ENCODE measurements around the gene CREB5. TPM values are rescaled to one million over a fixed set of nuclear protein-coding genes. Genes with fewer than 3 reads are reported as not detected.

The CREB5 gene
- total and polyA plus RNA-seq, 2 of the 13 experiments (the other 11 are each of a cell fraction or from before 2014, with no cell fraction given) = 0.38 to 0.71 TPM

GRCh38 chr7:28483908-28484605, 71.7 kb downstream of the CREB5 start:
- Histone ChIP-seq H3K36me3 (replicated peaks in 1 of 2; ENCODE audit: control insufficient read depth in 1 of 2, insufficient read depth in 2 of 2, low read length in 2 of 2) (no peaks in the 10 kb centered on the region), H3K9ac (ENCODE audit: insufficient read depth, low read depth, low read length) (no peak overlapping the region), H3K9me3 (ENCODE audit: low read length) (no peaks in the 10 kb centered on the region), H3K79me2 (ENCODE audit: insufficient read depth, low read length) (no peaks in the 10 kb centered on the region), H3K4me2 (ENCODE audit: low read depth, low read length) (no peak overlapping the region), H2AFZ (ENCODE audit: low read length) (no peak overlapping the region), H4K20me1 (ENCODE audit: insufficient read depth, low read length) (no peaks in the 10 kb centered on the region), H3K27ac (ENCODE audit: extremely low read length, insufficient read depth, low read length) (no peak overlapping the region), H3K4me3 (replicated peaks in 1 of 3; ENCODE audit: insufficient read depth in 1 of 3, low read depth in 2 of 3, low read length in 3 of 3) (no peak overlapping the region), H3K27me3 (ENCODE audit: control insufficient read depth in 1 of 2, insufficient read depth in 2 of 2, low read length in 2 of 2) (peaks cover 0 to 1% of the 10 kb centered on the region in 2 experiments; a peak in 1 of 5 replicates), H3K4me1 (ENCODE audit: insufficient read depth, low read length) (no peaks in the 10 kb centered on the region)
- WGBS (ENCODE audit: low lambda C conversion rate) = 0% methylated on average over 2 of the region's 2 CpGs
- no TSS peak for BruUV-seq (replicated peaks)
- FAIRE-seq (no peak), DNase-seq (ENCODE audit: low spot score) (no peak), ATAC-seq (no peak)
- CTCF ChIA-PET (ENCODE audit: low intra/inter-chr PET ratio, low total read pairs) = no interaction called here
- in situ Hi-C loops (cut with HindIII; ENCODE audit: extremely low pct_ligation_motif_present, low pct_unique_long_range_greater_than_20kb) (no loop called here), intact Hi-C loops (cut with micrococcal nuclease; ENCODE audit: unreplicated experiment) (no loop called here)
- POLR2A ChIA-PET = no interaction called here
- TF ChIP-seq SSRP1 (CRISPR knock-in tag; IDR thresholded peaks at IDR 0.05) = no peak
- no peak for TF ChIP-seq ZNF383 (CRISPR knock-in tag; IDR thresholded peaks at IDR 0.05; ENCODE audit: borderline replicate concordance)
- TF ChIP-seq EHMT2 (IDR thresholded peaks at IDR 0.05; ENCODE audit: borderline replicate concordance, low read depth, low read length) = no peak
- TF ChIP-seq ZNF563 (CRISPR knock-in tag; IDR thresholded peaks at IDR 0.05) = no peak
- no peak for TF ChIP-seq ZNF564 (CRISPR knock-in tag; IDR thresholded peaks at IDR 0.05)
- TF ChIP-seq ZNF33A (CRISPR knock-in tag; IDR thresholded peaks at IDR 0.05; ENCODE audit: borderline replicate concordance) = no peak
- no peak for TF ChIP-seq ZNF33B (CRISPR knock-in tag; IDR thresholded peaks at IDR 0.05)
- no peak for TF ChIP-seq PAXIP1 (CRISPR knock-in tag; conservative IDR thresholded peaks at IDR 0.05)
- no peak for TF ChIP-seq U2AF1 (optimal IDR thresholded peaks at IDR 0.05; ENCODE audit: low read depth, low read length)
- no peak for TF ChIP-seq ERF (CRISPR knock-in tag; IDR thresholded peaks at IDR 0.05)
- no peak for TF ChIP-seq GATA4 (IDR thresholded peaks at IDR 0.05; ENCODE audit: borderline replicate concordance, low read depth)
- TF ChIP-seq GLI4 (CRISPR knock-in tag; IDR thresholded peaks at IDR 0.05; ENCODE audit: borderline replicate concordance) = no peak
- no peak for TF ChIP-seq ETS1 (CRISPR knock-in tag; IDR thresholded peaks at IDR 0.05)
- no peak for TF ChIP-seq PCBP1 (IDR thresholded peaks at IDR 0.05; ENCODE audit: borderline replicate concordance, low read depth, low read length)
- no peak for TF ChIP-seq ARNT2 (CRISPR knock-in tag; IDR thresholded peaks at IDR 0.05; ENCODE audit: low read depth)
- TF ChIP-seq UBTF (CRISPR knock-in tag; IDR thresholded peaks at IDR 0.05) = no peak
